Measurements from ENCODE around the gene ZNF626. TPM values are rescaled to one million over a fixed set of nuclear protein-coding genes. Genes with fewer than 3 reads are reported as not detected.
"Not testable (repeated sequence)": the region's sequence is repeated elsewhere in the genome, so short reads cannot be mapped to it uniquely, and the experiment has no call there.

The ZNF626 gene
- total and polyA plus RNA-seq, 2 experiments from 2014 or later: 12.7 to 32.5 TPM

GRCh38 chr19:20616071-20616470, 45.3 kb downstream of the ZNF626 start:
- Histone ChIP-seq H3K27ac (no peak overlapping the region), H3K9me2 (replicated peaks; ENCODE audit: insufficient read depth) (no peaks in the 10 kb centered on the region), H3K4me2 (no peak overlapping the region), H3K4me3 (no peak overlapping the region), H3K27me3 (no peaks in the 10 kb centered on the region), H2AFZ (no peak overlapping the region), H3K9me3 (ENCODE audit: low read depth) (peaks cover 6% of the 10 kb centered on the region), H4K20me1 (ENCODE audit: insufficient read depth, poor library complexity, severe bottlenecking) (no peaks in the 10 kb centered on the region), H3K36me3 (replicated peaks; ENCODE audit: insufficient read depth, low read depth) (no peaks in the 10 kb centered on the region), H3K4me1 (ENCODE audit: insufficient read depth) (no peaks in the 10 kb centered on the region), H3K79me2 (no peaks in the 10 kb centered on the region)
- TF ChIP-seq EZH2phosphoT487 (IDR thresholded peaks at IDR 0.05; ENCODE audit: low read depth, severe bottlenecking, unreplicated experiment) (no peak), EZH2 (IDR thresholded peaks at IDR 0.05; ENCODE audit: borderline replicate concordance) (no peak), CTCF (IDR thresholded peaks at IDR 0.05; ENCODE audit: poor library complexity) (no peak)
- WGBS (ENCODE audit: low lambda C conversion rate, missing lambda C conversion rate): 63% methylated on average over 2 of the region's 2 CpGs
- no peak for DNase-seq (ENCODE audit: low spot score)

GRCh38 chr19:20614971-20615370, 46.4 kb downstream of the ZNF626 start:
- H3K79me2 ChIP-seq; H3K9me2 ChIP-seq (replicated peaks; ENCODE audit: insufficient read depth); H3K4me1 ChIP-seq (ENCODE audit: insufficient read depth); H3K27me3 ChIP-seq; H3K36me3 ChIP-seq (replicated peaks; ENCODE audit: insufficient read depth, low read depth); H3K4me3 ChIP-seq; H4K20me1 ChIP-seq (ENCODE audit: insufficient read depth, poor library complexity, severe bottlenecking); H3K4me2 ChIP-seq; H2AFZ ChIP-seq; H3K9me3 ChIP-seq (ENCODE audit: low read depth); H3K27ac ChIP-seq; DNase-seq (ENCODE audit: low spot score): not testable (repeated sequence)
- 85% methylated on average over 4 of the region's 4 CpGs for WGBS (ENCODE audit: low lambda C conversion rate, missing lambda C conversion rate)

GRCh38 chr19:20612711-20613316, 48.6 kb downstream of the ZNF626 start:
- H3K27me3 ChIP-seq: no peaks in the 10 kb centered on the region
- no peak overlapping the region for H3K4me2 ChIP-seq
- no peaks in the 10 kb centered on the region for H3K4me1 ChIP-seq (ENCODE audit: insufficient read depth)
- WGBS (ENCODE audit: low lambda C conversion rate, missing lambda C conversion rate): 76% methylated on average over 5 of the region's 5 CpGs
- no peak overlapping the region for H2AFZ ChIP-seq
- no peak overlapping the region for H3K4me3 ChIP-seq
- DNase-seq (ENCODE audit: low spot score): no peak
- H3K9me2 ChIP-seq (replicated peaks; ENCODE audit: insufficient read depth): no peaks in the 10 kb centered on the region
- no peaks in the 10 kb centered on the region for H3K79me2 ChIP-seq
- no peak for TF ChIP-seq EZH2 (IDR thresholded peaks at IDR 0.05; ENCODE audit: borderline replicate concordance)
- TF ChIP-seq EZH2phosphoT487 (IDR thresholded peaks at IDR 0.05; ENCODE audit: low read depth, severe bottlenecking, unreplicated experiment): no peak
- no peak for TF ChIP-seq CTCF (IDR thresholded peaks at IDR 0.05; ENCODE audit: poor library complexity)
- no peaks in the 10 kb centered on the region for H3K9me3 ChIP-seq (ENCODE audit: low read depth)
- H4K20me1 ChIP-seq (ENCODE audit: insufficient read depth, poor library complexity, severe bottlenecking): no peaks in the 10 kb centered on the region
- no peak overlapping the region for H3K27ac ChIP-seq
- H3K36me3 ChIP-seq (replicated peaks; ENCODE audit: insufficient read depth, low read depth): no peaks in the 10 kb centered on the region

DNA sequence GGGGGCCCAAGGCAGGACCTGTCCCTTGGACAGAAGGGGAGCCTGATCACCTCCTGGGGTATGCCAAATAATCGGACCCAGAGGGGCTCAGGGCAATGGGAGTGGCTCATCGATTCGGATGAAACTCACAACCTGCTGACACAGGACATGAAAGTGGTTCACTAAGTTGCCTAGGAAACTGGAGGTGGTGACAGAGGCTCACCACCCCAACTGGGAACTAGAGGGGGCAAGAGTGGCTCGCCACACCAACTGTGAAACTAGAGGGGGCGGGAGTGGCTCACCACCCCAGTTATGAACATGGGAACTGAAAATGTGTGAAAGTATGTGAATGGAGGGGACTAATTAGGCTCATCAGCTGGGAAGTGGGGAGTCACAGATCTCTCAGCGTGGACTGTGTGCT, 49.5 kb downstream of the ZNF626 start:
- Histone ChIP-seq H4K20me1 (ENCODE audit: insufficient read depth, poor library complexity, severe bottlenecking) (no peaks in the 10 kb centered on the region), H3K9me2 (replicated peaks; ENCODE audit: insufficient read depth) (no peaks in the 10 kb centered on the region), H3K36me3 (replicated peaks; ENCODE audit: insufficient read depth, low read depth) (no peaks in the 10 kb centered on the region), H3K4me1 (ENCODE audit: insufficient read depth) (no peaks in the 10 kb centered on the region), H3K9me3 (ENCODE audit: low read depth) (no peaks in the 10 kb centered on the region), H3K27ac (no peak overlapping the region), H3K4me3 (no peak overlapping the region), H3K4me2 (no peak overlapping the region), H2AFZ (no peak overlapping the region), H3K27me3 (no peaks in the 10 kb centered on the region), H3K79me2 (no peaks in the 10 kb centered on the region)
- DNase-seq (ENCODE audit: low spot score): no peak
- 94% methylated on average over 6 of the region's 6 CpGs for WGBS (ENCODE audit: low lambda C conversion rate, missing lambda C conversion rate)
- TF ChIP-seq EZH2phosphoT487 (IDR thresholded peaks at IDR 0.05; ENCODE audit: low read depth, severe bottlenecking, unreplicated experiment) (no peak), EZH2 (IDR thresholded peaks at IDR 0.05; ENCODE audit: borderline replicate concordance) (no peak), CTCF (IDR thresholded peaks at IDR 0.05; ENCODE audit: poor library complexity) (no peak)
